GM23248 (cell line): ENCODE measurements around the gene PIP5K1C.

Source experiments
- EZH2 ChIP-seq: fragments of 200-600 bp; sonication (generic); IDR thresholded peaks from 2 replicates; pipeline ENCODE4 v1.6.1; 2018; ENCODE audit warnings: antibody characterized with exemption, mild to moderate bottlenecking; ENCODE audit not compliant: insufficient read depth, poor library complexity, severe bottlenecking
- EZH2phosphoT487 ChIP-seq: fragments of 200-600 bp; sonication (generic); IDR thresholded peaks from 2 replicates; pipeline ENCODE4 v1.6.1; 2018; ENCODE audit warnings: antibody characterized with exemption, moderate library complexity, mild to moderate bottlenecking, low read depth; ENCODE audit not compliant: insufficient read depth

DNA sequence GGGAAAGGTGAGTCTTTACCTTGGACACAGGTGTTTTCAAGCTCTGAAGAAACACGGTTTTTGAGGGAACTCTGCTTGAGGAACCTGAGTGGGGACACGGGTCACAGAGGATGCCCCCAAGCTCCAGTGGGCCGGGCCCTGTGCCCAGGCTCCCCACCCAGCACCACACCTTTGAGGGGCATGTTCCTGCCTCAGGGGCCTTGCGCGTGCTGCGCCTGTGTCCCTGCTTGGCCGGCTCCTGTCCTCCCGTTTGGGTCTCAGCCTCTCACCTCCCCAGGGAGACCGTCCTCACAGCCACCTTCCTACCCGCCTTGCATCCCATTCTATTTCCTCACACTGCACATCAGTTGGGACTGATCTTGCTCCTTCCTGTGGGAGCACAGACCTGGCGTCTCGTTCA, 21.1 kb downstream of the PIP5K1C start:
- TF ChIP-seq EZH2phosphoT487 (no peak), EZH2 (no peak)
